ENCODE data around the gene ACAA1. TPM values are rescaled to one million over a fixed set of nuclear protein-coding genes. Genes with fewer than 3 reads are reported as not detected.

Gene ACAA1
- total and polyA plus RNA-seq, 12 donors = 42.3 to 200 (median 106) TPM

DNA sequence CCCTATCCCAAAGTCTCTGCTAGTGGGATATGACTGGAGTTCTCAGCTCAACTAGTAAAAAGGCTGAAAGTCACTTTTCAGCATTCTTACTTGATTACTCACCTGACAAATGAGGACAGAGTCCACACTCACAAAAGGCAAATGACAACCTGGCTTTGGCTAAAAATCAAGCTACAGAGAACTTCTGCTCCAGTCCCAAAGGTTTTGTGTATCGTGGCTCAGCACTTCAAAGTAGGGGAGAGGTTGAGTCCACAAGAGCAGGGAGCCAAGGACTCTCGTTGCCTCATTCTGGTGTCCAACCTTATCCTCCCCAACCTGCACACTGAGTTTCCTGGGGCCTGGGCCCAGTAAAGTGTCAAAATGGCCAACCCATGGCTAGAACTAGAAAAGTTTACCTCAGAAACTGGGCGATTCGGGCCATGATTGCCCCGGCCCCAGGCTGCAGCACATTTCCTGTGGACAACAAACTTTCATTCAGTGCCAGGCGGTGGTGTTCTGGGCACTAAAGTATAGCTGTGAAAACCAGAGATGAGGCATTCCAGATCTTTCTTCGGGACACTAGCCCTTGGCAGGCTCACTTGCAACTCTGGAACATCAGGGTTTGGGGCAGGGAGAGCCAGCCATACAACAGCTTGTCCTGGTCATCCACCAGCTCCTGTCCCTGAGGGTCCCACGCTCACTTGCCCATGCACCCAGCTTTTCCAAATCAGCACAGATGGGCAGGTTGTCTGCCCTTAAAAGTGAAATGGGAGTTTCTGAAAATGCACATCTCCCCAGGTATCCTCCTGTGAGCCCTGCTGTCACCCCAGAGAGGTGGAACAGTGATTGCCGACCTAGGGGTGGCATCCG lies 3.1 kb downstream of the ACAA1 start:
- no peaks in the 10 kb centered on the region for H3K9me3 ChIP-seq (replicated peaks in 1 of 3)

DNA sequence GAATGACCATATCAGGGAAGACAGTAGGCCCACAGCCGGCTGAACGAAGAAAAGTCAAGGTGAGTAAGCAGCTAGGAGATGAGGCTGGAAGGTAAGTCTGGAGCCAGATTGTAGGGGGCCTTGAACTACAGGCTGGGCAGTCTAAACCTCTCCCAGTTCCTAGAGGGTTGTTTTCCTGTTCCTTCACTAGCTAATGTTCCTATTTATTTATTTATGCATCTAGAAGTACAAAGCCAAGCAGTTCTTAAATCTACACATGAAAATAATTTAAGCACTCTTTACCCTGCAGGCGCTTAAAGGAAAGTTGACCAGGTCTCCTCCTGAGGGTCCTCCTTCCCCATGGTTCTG lies 3.7 kb downstream of the ACAA1 start:
- intact Hi-C loops (cut with DNase I) = no loop called here
- peaks cover 0 to 66% of the 10 kb centered on the region in 2 donors for H3K36me3 ChIP-seq (replicated peaks in 1 of 2)
- H3K27me3 ChIP-seq = no peaks in the 10 kb centered on the region
- peaks cover 21 to 42% of the 10 kb centered on the region in 2 donors for H3K4me1 ChIP-seq (replicated peaks in 1 of 2)
- H3K4me3 ChIP-seq = no peak overlapping the region
- H3K9me3 ChIP-seq (replicated peaks in 1 of 3) = no peaks in the 10 kb centered on the region
- H3K27ac ChIP-seq = peak overlapping the region in 2 of 5 donors; percentile 3 to 44
- peak in 2 of 7 donors; percentile 7 to 17 for DNase-seq
- 58 to 78% (median 64%) methylated on average over 3 of the region's 3 CpGs for WGBS, 4 donors
- TF ChIP-seq, protein P1, sequence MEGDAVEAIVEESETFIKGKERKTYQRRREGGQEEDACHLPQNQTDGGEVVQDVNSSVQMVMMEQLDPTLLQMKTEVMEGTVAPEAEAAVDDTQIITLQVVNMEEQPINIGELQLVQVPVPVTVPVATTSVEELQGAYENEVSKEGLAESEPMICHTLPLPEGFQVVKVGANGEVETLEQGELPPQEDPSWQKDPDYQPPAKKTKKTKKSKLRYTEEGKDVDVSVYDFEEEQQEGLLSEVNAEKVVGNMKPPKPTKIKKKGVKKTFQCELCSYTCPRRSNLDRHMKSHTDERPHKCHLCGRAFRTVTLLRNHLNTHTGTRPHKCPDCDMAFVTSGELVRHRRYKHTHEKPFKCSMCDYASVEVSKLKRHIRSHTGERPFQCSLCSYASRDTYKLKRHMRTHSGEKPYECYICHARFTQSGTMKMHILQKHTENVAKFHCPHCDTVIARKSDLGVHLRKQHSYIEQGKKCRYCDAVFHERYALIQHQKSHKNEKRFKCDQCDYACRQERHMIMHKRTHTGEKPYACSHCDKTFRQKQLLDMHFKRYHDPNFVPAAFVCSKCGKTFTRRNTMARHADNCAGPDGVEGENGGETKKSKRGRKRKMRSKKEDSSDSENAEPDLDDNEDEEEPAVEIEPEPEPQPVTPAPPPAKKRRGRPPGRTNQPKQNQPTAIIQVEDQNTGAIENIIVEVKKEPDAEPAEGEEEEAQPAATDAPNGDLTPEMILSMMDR (IDR thresholded peaks at IDR 0.05) = no peak
- TF ChIP-seq POLR2A (IDR thresholded peaks at IDR 0.05) = no peak

More for the DNA sequence above, 3.1 kb downstream of the ACAA1 start:
- DNase-seq = peak in 3 of 7 donors; percentile 5 to 53 (median 29)
- 77 to 78% (median 78%) methylated on average over 3 to 10 of the region's 10 CpGs for WGBS, 4 donors
- peak in 1 of 2 donors; percentile 22 for TF ChIP-seq POLR2A (IDR thresholded peaks at IDR 0.05)
- TF ChIP-seq, protein P1 (IDR thresholded peaks at IDR 0.05) = no peak
- Histone ChIP-seq H3K27me3 (no peaks in the 10 kb centered on the region), H3K4me3 (no peak overlapping the region), H3K4me1 (replicated peaks in 1 of 2) (peaks cover 22 to 42% of the 10 kb centered on the region in 2 donors), H3K36me3 (replicated peaks in 1 of 2) (peaks cover 0 to 60% of the 10 kb centered on the region in 2 donors), H3K27ac (peak overlapping the region in 2 of 5 donors; percentile 3 to 44)
- intact Hi-C loops (cut with DNase I) = no loop called here

DNA sequence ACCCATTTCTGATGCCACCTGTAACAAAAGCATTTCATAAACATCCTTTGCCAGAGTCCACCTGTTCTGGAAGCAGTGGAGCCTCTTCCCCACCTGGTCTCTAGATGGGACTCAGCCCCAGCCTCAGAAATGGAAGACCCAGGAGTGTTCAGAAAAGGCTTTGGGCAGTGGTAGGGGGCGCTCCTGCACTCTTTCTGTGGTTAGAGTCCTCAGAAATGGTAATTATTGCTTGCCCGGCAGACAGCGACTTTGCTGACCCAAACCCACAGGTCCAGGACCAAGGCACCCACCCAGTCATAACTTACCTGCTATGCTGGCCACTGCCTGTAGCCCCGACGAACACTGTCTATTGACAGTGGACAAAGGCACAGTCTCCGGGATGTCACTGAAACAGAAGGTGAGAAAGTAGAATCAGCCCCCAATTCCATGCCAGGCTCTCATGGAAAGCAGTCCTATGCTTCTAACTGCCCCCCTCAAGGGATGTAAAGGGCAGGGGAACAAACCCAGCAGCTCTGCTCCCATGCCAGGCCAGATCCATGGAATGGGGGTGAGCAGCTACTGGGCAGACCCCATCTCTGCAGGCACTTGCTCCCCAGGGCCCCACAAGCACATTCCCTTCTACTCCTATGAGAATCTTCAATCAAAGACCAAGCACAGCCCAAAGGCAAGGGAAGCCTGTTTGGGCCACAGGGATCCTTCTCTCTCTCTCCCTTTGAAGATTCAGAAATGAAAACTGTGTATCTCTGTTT lies 5.1 kb downstream of the ACAA1 start:
- WGBS, 4 donors = 67 to 73% (median 73%) methylated on average over 5 to 6 of the region's 6 CpGs; no CpG with 5 or more reads in 1 of the 4 donors
- peak in 2 of 7 donors; percentile 13 to 59 for DNase-seq
- intact Hi-C loops (cut with DNase I) = no loop called here

More for the DNA sequence above, 5.1 kb downstream of the ACAA1 start:
- Histone ChIP-seq H3K4me1 (replicated peaks in 1 of 2) (peaks cover 14 to 35% of the 10 kb centered on the region in 2 donors), H3K27me3 (no peaks in the 10 kb centered on the region), H3K36me3 (replicated peaks in 1 of 2) (peaks cover 0 to 80% of the 10 kb centered on the region in 2 donors), H3K27ac (no peak overlapping the region), H3K9me3 (replicated peaks in 1 of 3) (no peaks in the 10 kb centered on the region), H3K4me3 (no peak overlapping the region)
- no peak for TF ChIP-seq POLR2A (IDR thresholded peaks at IDR 0.05)
- TF ChIP-seq, protein P1 (IDR thresholded peaks at IDR 0.05) = peak in 4 of 6 experiments; percentile 9 to 21 (median 16)
